ENCODE data around the gene ZNF429. TPM values are rescaled to one million over a fixed set of nuclear protein-coding genes. Genes with fewer than 3 reads are reported as not detected.

The ZNF429 gene
- total and polyA plus RNA-seq, 2 donors (not counting 3 experiments of a cell fraction or from before 2014, with no cell fraction given): 2.1 to 2.6 TPM

DNA sequence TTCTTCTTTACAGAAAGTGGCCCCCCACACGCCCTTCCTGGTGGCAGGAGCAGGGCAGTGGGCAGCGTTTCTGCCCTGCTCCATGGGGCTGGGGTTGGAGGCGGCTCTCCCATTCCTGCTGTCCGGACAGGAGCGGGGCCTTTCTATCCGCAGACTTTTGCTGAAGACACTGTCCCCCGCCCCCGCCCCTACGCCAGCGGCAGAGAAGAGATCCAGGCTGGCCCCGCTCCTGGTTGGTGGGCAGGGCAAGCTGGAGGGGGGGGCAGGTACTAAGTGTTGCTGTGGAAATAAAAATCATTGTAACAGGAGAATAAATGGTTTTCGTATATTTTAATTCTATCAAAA is 81.7 kb downstream of the ZNF429 start:
- ChIA-PET CTCF (no interaction called here), POLR2A (no interaction called here)
- Histone ChIP-seq H3K79me2 (ENCODE audit: control insufficient read depth, insufficient read depth, low read length) (no peaks in the 10 kb centered on the region), H3K27me3 (ENCODE audit: control insufficient read depth in 2 of 2, insufficient read depth in 2 of 2, low read length in 2 of 2) (no peaks in the 10 kb centered on the region), H4K20me1 (replicated peaks; ENCODE audit: control insufficient read depth, extremely low read depth, insufficient read depth, low read length) (no peaks in the 10 kb centered on the region), H3K27ac (ENCODE audit: insufficient read depth, low read depth, low read length) (no peak overlapping the region), H3K9ac (replicated peaks; ENCODE audit: extremely low read depth, insufficient read depth, low read length) (no peak overlapping the region), H2AFZ (ENCODE audit: low read depth, low read length) (no peak overlapping the region), H3K4me1 (ENCODE audit: control insufficient read depth, extremely low read depth, insufficient read depth, low read length) (no peaks in the 10 kb centered on the region), H3K4me3 (replicated peaks in 1 of 3; ENCODE audit: insufficient read depth in 1 of 3, low read depth in 1 of 3, low read length in 3 of 3) (no peak overlapping the region), H3K9me3 (replicated peaks; ENCODE audit: control insufficient read depth, insufficient read depth, low read length) (peaks cover 10% of the 10 kb centered on the region), H3K9me1 (replicated peaks; ENCODE audit: control insufficient read depth, extremely low read depth, insufficient read depth, low read length) (no peaks in the 10 kb centered on the region), H3K4me2 (ENCODE audit: insufficient read depth, low read length) (no peak overlapping the region), H3K36me3 (ENCODE audit: control insufficient read depth in 2 of 2, extremely low read depth in 1 of 2, insufficient read depth in 2 of 2, low read length in 2 of 2) (no peaks in the 10 kb centered on the region)
- dilution Hi-C loops (cut with MboI; ENCODE audit: extremely low pct_ligation_motif_present, low sequenced_read_pairs): no loop called here
- no TSS peak for BruUV-seq (replicated peaks)
- FAIRE-seq (no peak), DNase-seq (ENCODE audit: low read depth, low spot score) (no peak)
- intact Hi-C loops (cut with micrococcal nuclease): no loop called here
- TF ChIP-seq, protein P1, sequence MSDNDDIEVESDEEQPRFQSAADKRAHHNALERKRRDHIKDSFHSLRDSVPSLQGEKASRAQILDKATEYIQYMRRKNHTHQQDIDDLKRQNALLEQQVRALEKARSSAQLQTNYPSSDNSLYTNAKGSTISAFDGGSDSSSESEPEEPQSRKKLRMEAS (IDR thresholded peaks at IDR 0.05; ENCODE audit: insufficient read depth, insufficient read length): no peak
- TF ChIP-seq POLR2AphosphoS5 (IDR thresholded peaks at IDR 0.05; ENCODE audit: insufficient read depth, low read depth, low read length) (no peak), JUN (IDR thresholded peaks at IDR 0.05; ENCODE audit: borderline replicate concordance, insufficient read depth, insufficient read length, low read depth) (no peak), GATA2 (IDR thresholded peaks at IDR 0.05; ENCODE audit: insufficient read depth, insufficient read length, low read depth, low read length) (no peak), MYC (IDR thresholded peaks at IDR 0.05; ENCODE audit: low read depth, low read length) (no peak), EZH2 (IDR thresholded peaks at IDR 0.05; ENCODE audit: borderline replicate concordance, low read depth, low read length, severe bottlenecking) (no peak), POLR2A (IDR thresholded peaks at IDR 0.05; ENCODE audit: low read depth, low read length) (no peak), FOS (IDR thresholded peaks at IDR 0.05; ENCODE audit: borderline replicate concordance, insufficient read depth, low read length) (no peak)
- TF ChIP-seq, protein P2, sequence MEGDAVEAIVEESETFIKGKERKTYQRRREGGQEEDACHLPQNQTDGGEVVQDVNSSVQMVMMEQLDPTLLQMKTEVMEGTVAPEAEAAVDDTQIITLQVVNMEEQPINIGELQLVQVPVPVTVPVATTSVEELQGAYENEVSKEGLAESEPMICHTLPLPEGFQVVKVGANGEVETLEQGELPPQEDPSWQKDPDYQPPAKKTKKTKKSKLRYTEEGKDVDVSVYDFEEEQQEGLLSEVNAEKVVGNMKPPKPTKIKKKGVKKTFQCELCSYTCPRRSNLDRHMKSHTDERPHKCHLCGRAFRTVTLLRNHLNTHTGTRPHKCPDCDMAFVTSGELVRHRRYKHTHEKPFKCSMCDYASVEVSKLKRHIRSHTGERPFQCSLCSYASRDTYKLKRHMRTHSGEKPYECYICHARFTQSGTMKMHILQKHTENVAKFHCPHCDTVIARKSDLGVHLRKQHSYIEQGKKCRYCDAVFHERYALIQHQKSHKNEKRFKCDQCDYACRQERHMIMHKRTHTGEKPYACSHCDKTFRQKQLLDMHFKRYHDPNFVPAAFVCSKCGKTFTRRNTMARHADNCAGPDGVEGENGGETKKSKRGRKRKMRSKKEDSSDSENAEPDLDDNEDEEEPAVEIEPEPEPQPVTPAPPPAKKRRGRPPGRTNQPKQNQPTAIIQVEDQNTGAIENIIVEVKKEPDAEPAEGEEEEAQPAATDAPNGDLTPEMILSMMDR (IDR thresholded peaks at IDR 0.05; ENCODE audit: extremely low read depth in 1 of 2, insufficient read depth in 1 of 2, low read depth in 1 of 2, low read length in 2 of 2): no peak

Measured in endothelial cell of umbilical vein (primary cell).